Measurements from ENCODE around the gene SIRT2.

SIRT2 gene

GRCh38 chr19:38907670-38908069, 8.3 kb upstream of the SIRT2 start:
- Histone ChIP-seq H3K4me3 (ENCODE audit: low read length, poor library complexity, severe bottlenecking) (no peak overlapping the region), H3K79me2 (ENCODE audit: insufficient read depth, low read length) (no peaks in the 10 kb centered on the region), H2AFZ (ENCODE audit: low read length) (no peak overlapping the region), H3K4me1 (ENCODE audit: insufficient read depth, low read length, poor library complexity, severe bottlenecking) (peaks cover under 1% of the 10 kb centered on the region), H3K9me2 (replicated peaks; ENCODE audit: low read depth, low read length) (no peaks in the 10 kb centered on the region), H3K4me2 (ENCODE audit: low read depth, low read length, poor library complexity, severe bottlenecking) (no peak overlapping the region), H3K9ac (ENCODE audit: low read depth, low read length, poor library complexity, severe bottlenecking) (no peak overlapping the region), H3K9me3 (ENCODE audit: insufficient read depth, low read depth, low read length) (no peaks in the 10 kb centered on the region), H3K27me3 (ENCODE audit: insufficient read depth, low read length, poor library complexity, severe bottlenecking) (no peaks in the 10 kb centered on the region), H4K20me1 (ENCODE audit: insufficient read depth, low read length, poor library complexity, severe bottlenecking) (no peaks in the 10 kb centered on the region), H3F3A (ENCODE audit: low read depth) (no peaks in the 10 kb centered on the region), H3K36me3 (ENCODE audit: insufficient read depth, low read length) (no peaks in the 10 kb centered on the region; the same call in 1 of the 2 replicates)
- no peak for TF ChIP-seq CTCF (conservative IDR thresholded peaks at IDR 0.05; ENCODE audit: low read length)
- no peak for TF ChIP-seq EZH2phosphoT487 (IDR thresholded peaks at IDR 0.05; ENCODE audit: borderline replicate concordance)

- TF ChIP-seq CTCF (conservative IDR thresholded peaks at IDR 0.05; ENCODE audit: low read length), result no peak
- no peaks in the 10 kb centered on the region; the same call in 1 of the 2 replicates for H3K36me3 ChIP-seq (ENCODE audit: insufficient read depth, low read length)
- H3K4me2 ChIP-seq (ENCODE audit: low read depth, low read length, poor library complexity, severe bottlenecking), result no peak overlapping the region
- H3K4me3 ChIP-seq (ENCODE audit: low read length, poor library complexity, severe bottlenecking), result no peak overlapping the region
- H3F3A ChIP-seq (ENCODE audit: low read depth), result no peaks in the 10 kb centered on the region
- no peaks in the 10 kb centered on the region for H3K27me3 ChIP-seq (ENCODE audit: insufficient read depth, low read length, poor library complexity, severe bottlenecking)
- H3K79me2 ChIP-seq (ENCODE audit: insufficient read depth, low read length), result no peaks in the 10 kb centered on the region
- H3K9me3 ChIP-seq (ENCODE audit: insufficient read depth, low read depth, low read length), result no peaks in the 10 kb centered on the region
- no peaks in the 10 kb centered on the region for H3K9me2 ChIP-seq (replicated peaks; ENCODE audit: low read depth, low read length)
- H3K4me1 ChIP-seq (ENCODE audit: insufficient read depth, low read length, poor library complexity, severe bottlenecking), result no peaks in the 10 kb centered on the region
- no peak overlapping the region for H2AFZ ChIP-seq (ENCODE audit: low read length)
- H3K9ac ChIP-seq (ENCODE audit: low read depth, low read length, poor library complexity, severe bottlenecking), result no peak overlapping the region
- H4K20me1 ChIP-seq (ENCODE audit: insufficient read depth, low read length, poor library complexity, severe bottlenecking), result no peaks in the 10 kb centered on the region
These were observed 7.8 kb upstream of the SIRT2 start for GRCh38 chr19:38907227-38907626.

GRCh38 chr19:38905620-38906019, 6.2 kb upstream of the SIRT2 start:
- Histone ChIP-seq H3K4me1 (ENCODE audit: insufficient read depth, low read length, poor library complexity, severe bottlenecking) (peaks cover 5% of the 10 kb centered on the region), H3K4me2 (ENCODE audit: low read depth, low read length, poor library complexity, severe bottlenecking) (no peak overlapping the region), H3K36me3 (ENCODE audit: insufficient read depth, low read length) (no peaks in the 10 kb centered on the region; the same call in 1 of the 2 replicates), H2AFZ (ENCODE audit: low read length) (no peak overlapping the region), H3K9me2 (replicated peaks; ENCODE audit: low read depth, low read length) (no peaks in the 10 kb centered on the region), H3F3A (ENCODE audit: low read depth) (no peaks in the 10 kb centered on the region), H3K27me3 (ENCODE audit: insufficient read depth, low read length, poor library complexity, severe bottlenecking) (no peaks in the 10 kb centered on the region), H4K20me1 (ENCODE audit: insufficient read depth, low read length, poor library complexity, severe bottlenecking) (no peaks in the 10 kb centered on the region), H3K9ac (ENCODE audit: low read depth, low read length, poor library complexity, severe bottlenecking) (no peak overlapping the region), H3K9me3 (ENCODE audit: insufficient read depth, low read depth, low read length) (no peaks in the 10 kb centered on the region), H3K79me2 (ENCODE audit: insufficient read depth, low read length) (peaks cover 11% of the 10 kb centered on the region), H3K4me3 (ENCODE audit: low read length, poor library complexity, severe bottlenecking) (no peak overlapping the region)
- no peak for TF ChIP-seq EZH2phosphoT487 (IDR thresholded peaks at IDR 0.05; ENCODE audit: borderline replicate concordance)
- TF ChIP-seq CTCF (conservative IDR thresholded peaks at IDR 0.05; ENCODE audit: low read length), result no peak

Measured in Loucy (cell line).